IPS DF 6.9 (cell line): ENCODE measurements around the gene SPATA25.

Source experiments
- DNase-seq: peaks from one replicate; pipeline ENCODE4 v3.0.0-alpha.2; 2013; ENCODE audit warnings: low read depth, low spot score
- H3K27ac ChIP-seq: one replicate; pipeline ENCODE4 v1.5.1; 2013; ENCODE audit warnings: low read length, control low read depth
- H3K27me3 ChIP-seq: 2 replicates; pipeline ENCODE4 v1.6.1; 2013; ENCODE audit warnings: mild to moderate bottlenecking, low read length; ENCODE audit not compliant: control insufficient read depth, insufficient read depth
- H3K36me3 ChIP-seq: 2 replicates; pipeline ENCODE4 v1.6.1; 2013; ENCODE audit warnings: low read length; ENCODE audit not compliant: control insufficient read depth, insufficient read depth
- H3K4me1 ChIP-seq: 2 replicates; pipeline ENCODE4 v1.6.1; 2013; ENCODE audit warnings: low read length; ENCODE audit not compliant: control insufficient read depth, insufficient read depth
- H3K4me3 ChIP-seq: 2 replicates; pipeline ENCODE4 v1.5.1; 2013; ENCODE audit warnings: mild to moderate bottlenecking, low read length
- H3K9me3 ChIP-seq: 2 replicates; pipeline ENCODE4 v1.6.1; 2013; ENCODE audit warnings: low read length, inconsistent platforms; ENCODE audit not compliant: control insufficient read depth, insufficient read depth
- WGBS: extraction: QIAGEN DNeasy Blood & Tissue Kit; methylation state at CpG from one replicate; pipeline ENCODE4 v1.1.7; 2013; ENCODE audit warnings: mixed read lengths, missing lambda C conversion rate; ENCODE audit not compliant: insufficient read length, insufficient coverage; 5-methylcytosine and 5-hydroxymethylcytosine counted together

SPATA25 gene

DNA sequence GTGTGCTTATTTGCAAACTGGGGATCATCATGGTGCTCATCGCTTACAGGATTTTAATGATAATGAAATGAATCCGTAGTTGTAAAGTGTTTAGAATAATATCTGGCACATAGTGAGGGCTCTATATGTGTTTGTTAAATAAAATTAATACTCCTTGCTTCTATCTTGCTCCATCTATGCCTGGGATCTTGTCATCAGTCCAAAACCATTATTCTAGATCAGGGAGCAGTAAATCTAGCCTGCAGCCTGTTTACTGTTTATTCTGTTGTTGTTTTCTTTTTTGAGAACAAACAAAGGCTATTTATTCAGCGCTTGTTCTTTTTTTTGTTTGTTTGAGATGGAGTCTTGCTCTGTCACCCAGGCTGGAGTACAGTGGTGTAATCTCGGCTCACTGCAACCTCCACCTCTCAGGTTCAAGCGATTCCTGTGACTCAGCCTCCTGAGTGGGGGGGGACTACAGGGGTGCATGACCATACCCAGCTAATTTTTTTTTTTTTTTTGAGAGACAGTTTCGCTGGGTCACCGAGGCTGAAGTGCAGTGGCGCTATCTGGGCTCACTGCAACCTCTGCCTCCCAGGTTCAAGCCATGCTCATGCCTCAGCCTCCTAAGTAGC, 38.3 kb downstream of the SPATA25 start:
- 0 out of 2 replicates have a peak, but pooled peaks cover 1% of the 10 kb centered on the region for H3K4me1 ChIP-seq
- H3K27me3 ChIP-seq, result no peaks in the 10 kb centered on the region
- WGBS, result no CpG with 5 or more reads among the region's 8 CpGs
- H3K36me3 ChIP-seq, result peaks cover 8% of the 10 kb centered on the region
- no peak overlapping the region for H3K4me3 ChIP-seq
- H3K27ac ChIP-seq, result no peak overlapping the region
- no peak for DNase-seq
- H3K9me3 ChIP-seq, result no peaks in the 10 kb centered on the region

DNA sequence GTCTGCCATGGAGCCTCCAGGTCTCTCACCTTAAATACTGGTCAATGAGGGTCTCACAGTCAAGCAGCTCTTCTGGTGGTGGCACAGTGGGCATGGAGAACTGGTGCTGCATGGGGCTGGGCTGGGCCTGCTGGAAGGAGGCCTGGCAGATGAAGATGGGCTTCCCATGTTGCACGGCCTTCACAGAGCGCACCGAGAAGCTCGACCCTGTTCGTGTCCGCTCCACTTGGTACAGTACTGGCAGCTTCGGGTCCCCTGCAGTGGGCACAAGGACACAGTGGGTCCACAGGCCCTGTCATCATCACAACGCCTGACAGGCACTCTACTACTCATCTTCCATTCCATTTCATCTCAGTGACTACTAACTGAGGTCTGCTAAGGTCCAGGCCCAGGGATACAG, 39.0 kb downstream of the SPATA25 start:
- no peak overlapping the region for H3K27ac ChIP-seq
- no peaks in the 10 kb centered on the region for H3K9me3 ChIP-seq
- no peaks in the 10 kb centered on the region for H3K27me3 ChIP-seq
- peaks cover 15% of the 10 kb centered on the region for H3K36me3 ChIP-seq
- DNase-seq, result no peak
- H3K4me1 ChIP-seq, result 0 out of 2 replicates have a peak, but pooled peaks cover 1% of the 10 kb centered on the region
- H3K4me3 ChIP-seq, result no peak overlapping the region
- no CpG with 5 or more reads among the region's 8 CpGs for WGBS

DNA sequence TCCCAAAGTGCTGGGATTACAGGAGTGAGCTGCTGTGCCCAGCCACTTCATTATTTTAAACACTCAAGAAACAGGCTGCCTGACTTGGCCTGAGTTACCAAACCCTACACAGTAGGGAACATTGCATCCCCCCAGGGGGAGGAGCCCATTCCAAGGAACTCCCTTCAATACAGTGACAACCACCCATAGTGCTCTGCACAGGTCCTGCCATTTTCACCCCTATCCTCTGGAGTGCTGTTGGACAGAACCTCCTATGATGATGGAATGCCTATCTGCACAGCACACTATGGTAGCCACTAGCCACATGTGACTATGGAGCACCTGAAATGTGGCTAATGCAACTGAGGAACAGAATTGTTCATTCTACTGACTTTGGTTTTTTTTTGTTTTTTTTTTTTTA, 42.0 kb downstream of the SPATA25 start:
- Histone ChIP-seq H3K4me3 (no peak overlapping the region), H3K27me3 (no peaks in the 10 kb centered on the region), H3K27ac (no peak overlapping the region), H3K9me3 (no peaks in the 10 kb centered on the region), H3K36me3 (peaks cover 25% of the 10 kb centered on the region), H3K4me1 (0 out of 2 replicates have a peak, but pooled peaks cover 1% of the 10 kb centered on the region)
- DNase-seq, result no peak

DNA sequence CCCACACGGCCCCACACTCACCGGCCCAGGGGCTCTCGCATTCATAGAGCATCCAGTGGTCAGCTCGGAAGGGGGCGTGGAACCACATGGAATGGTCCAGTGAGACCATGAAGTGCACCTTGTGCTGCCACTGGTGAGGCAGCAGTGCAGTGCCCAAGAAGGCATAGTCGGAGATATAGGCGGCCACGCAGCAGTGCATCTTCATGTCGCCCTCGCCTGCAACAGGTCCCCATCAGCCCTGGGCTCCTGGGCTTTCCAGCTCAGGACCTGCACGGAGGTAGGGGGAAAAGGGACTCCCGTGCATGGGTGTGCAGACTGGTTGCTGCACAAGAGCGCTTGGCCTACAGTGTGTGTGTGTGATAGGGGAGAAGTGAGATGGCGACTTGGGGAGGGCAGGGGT, 43.9 kb downstream of the SPATA25 start:
- no peak for DNase-seq
- H3K27me3 ChIP-seq, result no peaks in the 10 kb centered on the region
- WGBS, result no CpG with 5 or more reads among the region's 14 CpGs

DNA sequence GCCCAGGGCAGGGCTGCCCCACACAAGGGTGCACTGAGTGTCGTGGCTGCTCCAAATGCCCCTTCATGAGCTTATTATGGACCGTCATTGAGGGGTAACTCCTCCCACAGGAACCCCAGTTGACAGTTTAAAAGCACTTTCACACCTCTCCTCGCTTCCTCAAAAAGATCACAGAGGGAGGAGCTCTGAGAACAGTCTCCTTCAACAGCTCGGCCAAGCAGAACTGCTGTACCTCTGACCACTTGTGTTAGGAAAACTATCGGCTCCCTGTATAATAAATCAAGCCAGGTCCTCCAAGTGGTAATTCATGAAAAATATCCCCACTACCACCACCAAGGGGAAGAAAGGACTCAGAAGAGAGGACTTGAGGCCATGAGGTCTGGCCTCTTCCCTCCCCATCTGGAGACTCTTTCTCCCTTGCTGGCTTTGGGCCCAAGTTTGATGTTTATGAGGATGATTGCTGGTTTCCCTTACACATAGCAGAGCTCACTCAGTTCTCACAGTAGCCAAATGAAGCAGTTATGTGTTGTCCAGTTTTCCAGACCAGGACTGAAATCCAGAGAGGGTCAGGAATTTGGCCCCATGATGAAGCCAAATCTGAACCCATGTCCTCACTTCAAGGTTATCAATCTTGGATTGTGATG, 45.1 kb downstream of the SPATA25 start:
- no peak for DNase-seq
- Histone ChIP-seq H3K27me3 (no peaks in the 10 kb centered on the region), H3K36me3 (peaks cover 23% of the 10 kb centered on the region), H3K4me3 (no peak overlapping the region), H3K9me3 (no peaks in the 10 kb centered on the region), H3K4me1 (no peaks in the 10 kb centered on the region), H3K27ac (no peak overlapping the region)
- no CpG with 5 or more reads among the region's 5 CpGs for WGBS

More for the DNA sequence above, 43.9 kb downstream of the SPATA25 start:
- Histone ChIP-seq H3K4me1 (0 out of 2 replicates have a peak, but pooled peaks cover under 1% of the 10 kb centered on the region), H3K36me3 (peaks cover 27% of the 10 kb centered on the region), H3K27ac (no peak overlapping the region), H3K4me3 (no peak overlapping the region), H3K9me3 (no peaks in the 10 kb centered on the region)

DNA sequence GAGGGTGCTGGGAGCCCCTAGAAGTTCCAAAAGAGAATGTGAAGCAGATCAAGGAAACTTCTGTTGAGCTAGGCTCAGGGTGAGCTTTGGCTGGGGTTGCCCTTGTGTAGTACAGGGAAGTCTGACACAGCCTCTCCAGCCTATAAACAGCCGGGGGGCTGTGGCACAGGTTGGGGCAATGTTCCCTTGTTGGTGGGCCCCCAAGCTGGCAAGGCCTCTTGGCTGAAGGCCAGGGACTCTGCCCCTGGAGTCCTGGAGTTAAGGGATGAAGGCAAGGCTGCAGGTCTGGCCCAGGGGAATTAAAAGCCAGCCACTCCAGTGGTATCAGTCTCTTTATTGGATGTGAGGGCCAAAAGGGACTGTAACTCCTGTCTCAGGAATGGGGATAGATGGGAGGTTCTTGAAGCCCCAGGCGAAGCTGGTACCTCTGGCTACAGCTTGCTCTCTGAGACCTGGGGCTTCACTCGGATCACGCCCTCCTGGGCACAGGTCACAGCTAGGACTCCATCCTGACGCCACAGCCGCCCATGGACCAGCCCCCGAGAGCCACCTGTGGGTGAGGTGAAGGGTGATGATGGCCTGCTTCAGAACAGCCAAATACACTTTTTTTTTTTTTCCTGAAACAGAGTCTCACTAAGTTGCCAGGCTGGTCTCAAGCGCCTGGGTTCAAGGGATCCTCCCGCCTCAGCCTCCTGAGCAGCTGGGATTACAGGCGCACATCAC, 45.9 kb downstream of the SPATA25 start:
- DNase-seq, result no peak
- no peaks in the 10 kb centered on the region for H3K9me3 ChIP-seq
- H3K4me3 ChIP-seq, result no peak overlapping the region
- no CpG with 5 or more reads among the region's 10 CpGs for WGBS
- peaks cover 23% of the 10 kb centered on the region for H3K36me3 ChIP-seq
- no peaks in the 10 kb centered on the region for H3K27me3 ChIP-seq
- H3K4me1 ChIP-seq, result no peaks in the 10 kb centered on the region
- H3K27ac ChIP-seq, result no peak overlapping the region

DNA sequence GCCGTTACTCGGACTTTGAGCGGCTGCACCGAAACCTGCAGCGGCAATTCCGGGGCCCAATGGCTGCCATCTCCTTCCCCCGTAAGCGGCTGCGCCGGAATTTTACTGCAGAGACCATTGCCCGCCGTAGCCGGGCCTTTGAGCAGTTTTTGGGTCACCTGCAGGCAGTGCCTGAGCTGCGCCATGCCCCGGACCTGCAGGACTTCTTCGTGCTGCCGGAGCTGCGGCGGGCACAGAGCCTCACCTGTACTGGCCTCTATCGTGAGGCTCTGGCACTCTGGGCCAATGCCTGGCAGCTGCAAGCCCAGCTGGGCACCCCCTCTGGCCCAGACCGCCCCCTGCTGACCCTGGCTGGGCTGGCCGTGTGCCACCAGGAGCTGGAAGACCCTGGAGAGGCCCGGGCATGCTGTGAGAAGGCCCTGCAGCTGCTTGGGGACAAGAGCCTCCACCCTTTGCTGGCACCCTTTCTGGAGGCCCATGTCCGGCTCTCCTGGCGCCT, 46.7 kb downstream of the SPATA25 start:
- no peak for DNase-seq
- Histone ChIP-seq H3K27me3 (no peaks in the 10 kb centered on the region), H3K27ac (no peak overlapping the region), H3K4me3 (no peak overlapping the region), H3K9me3 (no peaks in the 10 kb centered on the region), H3K36me3 (peaks cover 23% of the 10 kb centered on the region), H3K4me1 (no peaks in the 10 kb centered on the region)
- WGBS, result no CpG with 5 or more reads among the region's 25 CpGs

DNA sequence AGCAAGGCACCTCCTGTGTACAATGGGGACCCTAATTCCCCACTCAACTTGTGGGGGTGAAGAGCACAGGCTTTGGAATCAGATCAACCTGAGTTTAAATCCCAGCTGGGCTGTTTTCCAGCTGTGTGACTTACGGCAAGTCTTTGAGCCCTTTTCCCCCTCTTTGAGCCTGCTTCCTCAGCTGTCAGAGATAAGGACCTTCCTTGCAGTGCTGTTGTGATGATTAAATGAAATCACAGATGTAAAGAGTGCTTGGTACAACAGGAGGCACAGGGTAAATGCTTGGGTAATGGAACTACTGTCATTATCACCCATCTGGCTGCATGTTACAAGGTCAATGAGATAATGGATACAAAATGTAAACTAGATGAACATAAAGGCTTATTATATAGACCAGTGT, 50.6 kb downstream of the SPATA25 start:
- Histone ChIP-seq H3K9me3 (no peaks in the 10 kb centered on the region), H3K36me3 (peaks cover 4% of the 10 kb centered on the region; the same call in 1 of the 2 replicates), H3K27me3 (no peaks in the 10 kb centered on the region), H3K4me3 (no peak overlapping the region), H3K4me1 (peaks cover 4% of the 10 kb centered on the region; the same call in 1 of the 2 replicates), H3K27ac (no peak overlapping the region)
- WGBS, result no CpG with 5 or more reads among the region's 1 CpG
- DNase-seq, result no peak
